Mesenchymal stem cell (in vitro differentiated cells and primary cell): ENCODE data around the gene ABCD1.

Source experiments
- DNase-seq: peaks from one replicate; pipeline ENCODE4 v3.0.0-alpha.2; 2013
- H2AFZ ChIP-seq: one replicate; pipeline ENCODE4 v1.6.1; 2013; ENCODE audit warnings: low read depth, mild to moderate bottlenecking, control low read depth, inconsistent platforms, low read length, moderate library complexity
- H2AK5ac ChIP-seq: 2 replicates; pipeline ENCODE4 v1.6.1; 2013; ENCODE audit warnings: low read length, moderate library complexity, mild to moderate bottlenecking, inconsistent platforms; ENCODE audit not compliant: severe bottlenecking
- H2BK120ac ChIP-seq: one replicate; pipeline ENCODE4 v1.6.1; 2013; ENCODE audit warnings: low read depth, mild to moderate bottlenecking, inconsistent platforms, low read length, moderate library complexity
- H2BK12ac ChIP-seq, 2 experiments: one replicate each; pipeline ENCODE4 v1.6.1; 2013; ENCODE audit warnings: inconsistent platforms in 2 of 2, low read length in 2 of 2, mild to moderate bottlenecking in 2 of 2, moderate library complexity in 2 of 2, control low read depth in 1 of 2
- H2BK15ac ChIP-seq: one replicate; pipeline ENCODE4 v1.6.1; 2013; ENCODE audit warnings: mild to moderate bottlenecking, low read depth, inconsistent platforms; ENCODE audit not compliant: poor library complexity, severe bottlenecking
- H2BK5ac ChIP-seq: 2 replicates; pipeline ENCODE4 v1.6.1; 2013; ENCODE audit warnings: low read depth, mild to moderate bottlenecking, low read length, control low read depth, inconsistent platforms; ENCODE audit not compliant: poor library complexity, severe bottlenecking
- H3K14ac ChIP-seq, 2 experiments: one replicate each; pipeline ENCODE4 v1.6.1; 2013; ENCODE audit warnings: inconsistent platforms in 2 of 2, low read length in 2 of 2, control low read depth in 1 of 2, mild to moderate bottlenecking in 1 of 2, moderate library complexity in 1 of 2
- H3K18ac ChIP-seq, 2 experiments: one replicate each; pipeline ENCODE4 v1.6.1; 2013; ENCODE audit warnings: inconsistent platforms in 2 of 2, low read length in 2 of 2, control low read depth in 1 of 2, low read depth in 1 of 2, mild to moderate bottlenecking in 1 of 2
- H3K23ac ChIP-seq, 2 experiments: one replicate each; pipeline ENCODE4 v1.6.1; 2013; ENCODE audit warnings: inconsistent platforms in 2 of 2, low read length in 2 of 2, mild to moderate bottlenecking in 2 of 2, moderate library complexity in 2 of 2, control low read depth in 1 of 2
- H3K27ac ChIP-seq: 2 replicates; pipeline ENCODE4 v1.5.1; 2013; ENCODE audit warnings: mild to moderate bottlenecking, moderate library complexity, low read length, control low read depth, inconsistent platforms; ENCODE audit not compliant: poor library complexity, severe bottlenecking
- H3K27me3 ChIP-seq, 2 experiments: 2 replicates each; pipeline versions ENCODE4 v1.6.1 to v1.7.0; 2013; ENCODE audit warnings: low read length in 2 of 2, mild to moderate bottlenecking in 2 of 2, moderate library complexity in 2 of 2, control low read depth in 1 of 2, inconsistent platforms in 1 of 2; ENCODE audit not compliant: control insufficient read depth in 1 of 2, insufficient read depth in 1 of 2
- H3K36me3 ChIP-seq, 2 experiments: 2 replicates each; pipeline versions ENCODE4 v1.6.1 to v1.7.0; 2013; ENCODE audit warnings: low read length in 2 of 2, control low read depth in 1 of 2, inconsistent platforms in 1 of 2, low read depth in 1 of 2, mild to moderate bottlenecking in 1 of 2; ENCODE audit not compliant: insufficient read depth in 2 of 2, control insufficient read depth in 1 of 2
- H3K4ac ChIP-seq, 2 experiments: one replicate each; pipeline ENCODE4 v1.6.1; 2013; ENCODE audit warnings: inconsistent platforms in 2 of 2, low read length in 2 of 2, mild to moderate bottlenecking in 2 of 2, moderate library complexity in 2 of 2, control low read depth in 1 of 2, low read depth in 1 of 2
- H3K4me1 ChIP-seq: 2 replicates; pipeline ENCODE4 v1.6.1; 2013; ENCODE audit warnings: low read depth, low read length, control low read depth; ENCODE audit not compliant: control insufficient read depth, insufficient read depth
- H3K4me2 ChIP-seq: 2 replicates; pipeline ENCODE4 v1.6.1; 2013; ENCODE audit warnings: low read length, mild to moderate bottlenecking, inconsistent platforms; ENCODE audit not compliant: poor library complexity, severe bottlenecking
- H3K4me3 ChIP-seq, 2 experiments: 2 replicates each; pipeline versions ENCODE4 v1.5.1 to v1.7.0; 2013; ENCODE audit warnings: low read length in 2 of 2, mild to moderate bottlenecking in 2 of 2, control low read depth in 1 of 2, low read depth in 1 of 2; ENCODE audit not compliant: insufficient read depth in 1 of 2
- H3K79me1 ChIP-seq: replicated peaks from 2 replicates; pipeline ENCODE4 v1.6.1; 2013; ENCODE audit warnings: mild to moderate bottlenecking, control low read depth, low read length, inconsistent platforms; ENCODE audit not compliant: poor library complexity, severe bottlenecking
- H3K9ac ChIP-seq: 2 replicates; pipeline ENCODE4 v1.7.0; 2013; ENCODE audit warnings: mild to moderate bottlenecking, low read length, moderate library complexity
- H3K9me3 ChIP-seq: 2 replicates; pipeline ENCODE4 v1.7.0; 2013; ENCODE audit warnings: mild to moderate bottlenecking, low read length; ENCODE audit not compliant: control insufficient read depth
- H4K8ac ChIP-seq: one replicate; pipeline ENCODE4 v1.6.1; 2013; ENCODE audit warnings: inconsistent platforms, mild to moderate bottlenecking, low read length, moderate library complexity
- H4K91ac ChIP-seq: one replicate; pipeline ENCODE4 v1.6.1; 2013; ENCODE audit warnings: mild to moderate bottlenecking, low read length, inconsistent platforms
- WGBS: methylation state at CpG from one replicate; pipeline ENCODE4 v1.1.7; 2013; ENCODE audit warnings: mixed read lengths; 5-methylcytosine and 5-hydroxymethylcytosine counted together

Gene ABCD1

GRCh38 chrX:153687121-153688039, 37.3 kb upstream of the ABCD1 start, which contains the start of gene SLC6A8:
Gene SLC6A8 (plus strand): TSS chrX:153687926. CDS start chrX:153688575, 649 bp downstream.
- no peak within 1 kb of the TSS for H4K8ac ChIP-seq
- peaks cover 0 to 5% of the 10 kb centered on the region in 2 experiments for H3K36me3 ChIP-seq
- H3K79me1 ChIP-seq: no peaks in the 10 kb centered on the region
- no peak within 1 kb of the TSS for H3K23ac ChIP-seq
- no peak within 1 kb of the TSS for H2BK120ac ChIP-seq
- no peak within 1 kb of the TSS for H2BK5ac ChIP-seq
- H3K4ac ChIP-seq: peak within 1 kb of the TSS in 1 of 2 experiments; percentile 61
- no peak within 1 kb of the TSS for H2BK12ac ChIP-seq
- H3K27ac ChIP-seq: no peak within 1 kb of the TSS
- H3K14ac ChIP-seq: no peak within 1 kb of the TSS
- H2AK5ac ChIP-seq: no peak within 1 kb of the TSS
- H3K4me1 ChIP-seq: peaks cover 16% of the 10 kb centered on the region
- H3K27me3 ChIP-seq: peaks cover 11 to 21% of the 10 kb centered on the region in 2 experiments
- peak within 1 kb of the TSS; percentile 63 for H3K4me2 ChIP-seq
- H3K9me3 ChIP-seq: peaks cover 5% of the 10 kb centered on the region
- no peak within 1 kb of the TSS for H2BK15ac ChIP-seq
- H4K91ac ChIP-seq: no peak within 1 kb of the TSS
- WGBS: 3% methylated on average over 11 of the region's 66 CpGs
- peak within 1 kb of the TSS in 1 of 2 experiments; percentile 80 for H3K18ac ChIP-seq
- H3K4me3 ChIP-seq: peak within 1 kb of the TSS in 1 of 2 experiments; percentile 64
- no peak within 1 kb of the TSS for H3K9ac ChIP-seq
- H2AFZ ChIP-seq: no peak within 1 kb of the TSS
- peak; percentile 56 for DNase-seq

DNA sequence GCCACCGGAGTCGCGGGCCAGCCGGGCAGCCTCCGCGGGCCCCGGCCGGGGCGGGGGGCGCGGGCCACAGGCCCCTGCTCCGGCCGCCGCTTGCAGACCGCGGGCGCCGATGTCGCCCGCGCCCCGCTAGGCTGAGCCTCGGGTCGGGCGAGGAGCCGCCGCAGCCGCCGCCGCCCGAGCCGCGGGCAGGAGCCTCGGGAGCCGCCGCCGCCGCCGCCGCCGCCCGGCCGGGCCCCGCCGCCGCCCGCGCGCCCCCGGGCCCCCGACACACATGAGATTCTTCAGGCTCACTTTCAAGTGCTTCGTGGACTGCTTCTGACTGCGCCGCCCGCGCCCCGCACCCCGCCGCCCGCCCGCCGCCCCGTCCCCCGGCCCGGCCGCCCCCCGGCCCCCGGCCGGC, 36.6 kb upstream of the ABCD1 start:
- H2BK120ac ChIP-seq: no peak overlapping the region
- H3K4me3 ChIP-seq: peak overlapping the region in 1 of 2 experiments; percentile 64
- no peak overlapping the region for H3K18ac ChIP-seq
- peaks cover 5% of the 10 kb centered on the region for H3K9me3 ChIP-seq
- H2BK12ac ChIP-seq: no peak overlapping the region
- no peak overlapping the region for H2AFZ ChIP-seq
- H3K14ac ChIP-seq: no peak overlapping the region
- no peak overlapping the region for H2AK5ac ChIP-seq
- no peak overlapping the region for H4K8ac ChIP-seq
- H2BK15ac ChIP-seq: no peak overlapping the region
- peaks cover 11 to 21% of the 10 kb centered on the region in 2 experiments for H3K27me3 ChIP-seq
- H3K4me2 ChIP-seq: no peak overlapping the region
- no CpG with 5 or more reads among the region's 69 CpGs for WGBS
- H3K4ac ChIP-seq: no peak overlapping the region
- H3K4me1 ChIP-seq: peaks cover 16% of the 10 kb centered on the region
- H3K79me1 ChIP-seq: no peaks in the 10 kb centered on the region
- no peak for DNase-seq
- no peak overlapping the region for H3K9ac ChIP-seq
- H3K36me3 ChIP-seq: peaks cover 0 to 5% of the 10 kb centered on the region in 2 experiments
- no peak overlapping the region for H3K23ac ChIP-seq
- H4K91ac ChIP-seq: no peak overlapping the region
- no peak overlapping the region for H2BK5ac ChIP-seq
- H3K27ac ChIP-seq: no peak overlapping the region

- H3K79me1 ChIP-seq: no peaks in the 10 kb centered on the region
- no peak overlapping the region for H2AK5ac ChIP-seq
- 13% methylated on average over 6 of the region's 57 CpGs for WGBS
- peaks cover 0 to 9% of the 10 kb centered on the region in 2 experiments for H3K36me3 ChIP-seq
- H4K8ac ChIP-seq: no peak overlapping the region
- no peak overlapping the region for H3K27ac ChIP-seq
- H3K4ac ChIP-seq: no peak overlapping the region
- H2BK15ac ChIP-seq: no peak overlapping the region
- no peak overlapping the region for H3K9ac ChIP-seq
- H3K14ac ChIP-seq: no peak overlapping the region
- no peak overlapping the region for H4K91ac ChIP-seq
- H2AFZ ChIP-seq: no peak overlapping the region
- H3K9me3 ChIP-seq: peaks cover 5% of the 10 kb centered on the region
- no peak overlapping the region for H2BK12ac ChIP-seq
- DNase-seq: no peak
- no peak overlapping the region for H2BK120ac ChIP-seq
- peaks cover 16% of the 10 kb centered on the region for H3K4me1 ChIP-seq
- peak overlapping the region in 1 of 2 experiments; percentile 80 for H3K18ac ChIP-seq
- peak overlapping the region in 1 of 2 experiments; percentile 64 for H3K4me3 ChIP-seq
- H3K4me2 ChIP-seq: peak overlapping the region; percentile 63
- H3K27me3 ChIP-seq: peaks cover 11 to 21% of the 10 kb centered on the region in 2 experiments
- H2BK5ac ChIP-seq: no peak overlapping the region
- H3K23ac ChIP-seq: no peak overlapping the region
These were observed 36.1 kb upstream of the ABCD1 start for GRCh38 chrX:153688506-153688905.

GRCh38 chrX:153688911-153689590, 35.6 kb upstream of the ABCD1 start:
- Histone ChIP-seq H3K79me1 (no peaks in the 10 kb centered on the region), H4K8ac (no peak overlapping the region), H3K36me3 (peaks cover 0 to 14% of the 10 kb centered on the region in 2 experiments), H3K9ac (no peak overlapping the region), H2BK120ac (peak overlapping the region; percentile 49), H2BK15ac (no peak overlapping the region), H3K23ac (no peak overlapping the region), H3K4ac (no peak overlapping the region), H3K4me2 (peak overlapping the region; percentile 58), H3K9me3 (peaks cover under 1% of the 10 kb centered on the region), H3K27me3 (peaks cover 11 to 18% of the 10 kb centered on the region in 2 experiments), H3K27ac (no peak overlapping the region), H4K91ac (no peak overlapping the region), H3K4me3 (peak overlapping the region; percentile 37 to 64), H3K14ac (peak overlapping the region in 1 of 2 experiments; percentile 32), H2BK12ac (no peak overlapping the region), H3K18ac (no peak overlapping the region), H2AK5ac (no peak overlapping the region), H2AFZ (peak overlapping the region; percentile 14), H3K4me1 (peaks cover 16% of the 10 kb centered on the region), H2BK5ac (no peak overlapping the region)
- DNase-seq: no peak
- WGBS: 47% methylated on average over 24 of the region's 53 CpGs
